PC-3 (cell line): Measurements from ENCODE around the gene RPL3. TPM values are rescaled to one million over a fixed set of nuclear protein-coding genes. Genes with fewer than 3 reads are reported as not detected.
"Not testable (repeated sequence)": the region's sequence is repeated elsewhere in the genome, so short reads cannot be mapped to it uniquely, and the experiment has no call there.

ENCODE experiments used
- ATAC-seq: fragments of 200-7000 bp; cut with Tn5 transposase; 2 replicates; pipeline ENCODE4 v1.9.1; 2020; ENCODE audit warnings: mild to moderate bottlenecking, moderate library complexity
- BruUV-seq: library from RNA; stranded (reverse); fragments of 400-500 nt; replicated peaks from 2 replicates; lab custom pipeline; 2021; lab: Mats Ljungman, UMichigan
- CTCF ChIA-PET: fragments of 300-600 bp; sonication (Branson Sonifier 250); formaldehyde crosslinking; loops from one replicate; lab custom pipeline; 2022; ENCODE audit warnings: antibody characterized with exemption; lab: Charles Lee
- POLR2A ChIA-PET: fragments of 300-600 bp; sonication (Branson Sonifier 250); formaldehyde crosslinking; loops from one replicate; lab custom pipeline; 2022; ENCODE audit warnings: antibody characterized with exemption; ENCODE audit not compliant: unreplicated experiment; lab: Charles Lee
- DNase-seq: peaks from one replicate; pipeline ENCODE4 v3.0.0-alpha.2; 2015
- H2AFZ ChIP-seq: fragments of 300-600 bp; sonication (generic); 2 replicates; pipeline ENCODE4 v1.6.0; 2016; ENCODE audit warnings: antibody characterized with exemption, low read length
- H3F3A ChIP-seq: fragments of 300-600 bp; sonication (generic); one replicate; pipeline ENCODE4 v1.6.0; 2017; ENCODE audit warnings: antibody characterized with exemption, low read length, control low read depth, mild to moderate bottlenecking; ENCODE audit not compliant: unreplicated experiment
- H3K27ac ChIP-seq: fragments of 300-600 bp; sonication (generic); 2 replicates; pipeline ENCODE4 v1.5.1; 2016; ENCODE audit warnings: mild to moderate bottlenecking, low read length
- H3K27me3 ChIP-seq: fragments of 300-600 bp; sonication (generic); 2 replicates; pipeline ENCODE4 v1.6.1; 2016; ENCODE audit warnings: low read length, mixed read lengths
- H3K36me3 ChIP-seq: fragments of 300-600 bp; sonication (generic); 2 replicates; pipeline ENCODE4 v1.6.1; 2016; ENCODE audit warnings: low read depth, mixed run types, low read length, mixed read lengths
- H3K4me1 ChIP-seq: fragments of 300-600 bp; sonication (generic); 2 replicates; pipeline ENCODE4 v1.5.1; 2016; ENCODE audit warnings: low read length; ENCODE audit not compliant: insufficient read depth
- H3K4me2 ChIP-seq: fragments of 300-600 bp; sonication (generic); 2 replicates; pipeline ENCODE4 v1.6.0; 2016; ENCODE audit warnings: low read length
- H3K4me3 ChIP-seq: fragments of 300-600 bp; sonication (generic); 2 replicates; pipeline ENCODE4 v1.5.1; 2016; ENCODE audit warnings: mild to moderate bottlenecking, low read length, mixed read lengths
- H3K79me2 ChIP-seq: fragments of 300-600 bp; sonication (generic); 2 replicates; pipeline ENCODE4 v1.6.1; 2017; ENCODE audit warnings: low read length, mixed read lengths
- H3K9ac ChIP-seq: fragments of 300-600 bp; sonication (generic); 2 replicates; pipeline ENCODE4 v1.6.0; 2016; ENCODE audit warnings: mild to moderate bottlenecking, low read length
- H3K9me2 ChIP-seq: fragments of 300-600 bp; sonication (generic); replicated peaks from 2 replicates; pipeline ENCODE4 v1.6.1; 2016; ENCODE audit warnings: mixed run types, low read length, mixed read lengths
- H3K9me3 ChIP-seq: fragments of 300-600 bp; sonication (generic); 2 replicates; pipeline ENCODE4 v1.6.1; 2016; ENCODE audit warnings: low read length, mixed read lengths
- H4K20me1 ChIP-seq: fragments of 300-600 bp; sonication (generic); 2 replicates; pipeline ENCODE4 v1.6.1; 2016; ENCODE audit warnings: low read length, mixed read lengths
- CTCF ChIP-seq: fragments of 300-600 bp; sonication (generic); conservative IDR thresholded peaks from 2 replicates; pipeline ENCODE4 v1.5.1; 2017; ENCODE audit warnings: antibody characterized with exemption, low read depth, mild to moderate bottlenecking, low read length
- EZH2 ChIP-seq: fragments of 300-600 bp; sonication (generic); IDR thresholded peaks from one replicate; pipeline ENCODE4 v1.6.1; 2017; ENCODE audit warnings: antibody characterized with exemption, mild to moderate bottlenecking, low read length; ENCODE audit not compliant: unreplicated experiment
- EZH2phosphoT487 ChIP-seq: fragments of 300-600 bp; sonication (generic); IDR thresholded peaks from 2 replicates; pipeline ENCODE4 v1.6.1; 2018; ENCODE audit warnings: mild to moderate bottlenecking, antibody characterized with exemption, low read length, borderline replicate concordance
- intact Hi-C: fragments of 100-400 bp; cut with micrococcal nuclease; formaldehyde crosslinking; loops from 2 replicates; pipeline ENCODE4 v1.9.0; 2023
- total RNA-seq: library from RNA; depleted of rRNA; stranded (reverse); fragments of >200 nt; gene quantifications from 2 replicates; pipeline ENCODE4 v1.2.3, GENCODE V29; 2014

RPL3 gene
- total RNA-seq, 1 experiment from 2014 or later = 1,363 TPM

- no peaks in the 10 kb centered on the region for H3F3A ChIP-seq
- no peaks in the 10 kb centered on the region for H4K20me1 ChIP-seq
- H3K9me3 ChIP-seq = no peaks in the 10 kb centered on the region
- no peak overlapping the region for H3K4me3 ChIP-seq
- no peaks in the 10 kb centered on the region for H3K27me3 ChIP-seq
- ChIA-PET CTCF (no interaction called here), POLR2A (no interaction called here)
- H2AFZ ChIP-seq = no peak overlapping the region
- no peak for TF ChIP-seq CTCF
- no peaks in the 10 kb centered on the region for H3K36me3 ChIP-seq
- no peaks in the 10 kb centered on the region for H3K4me1 ChIP-seq
- H3K9ac ChIP-seq = no peak overlapping the region
- DNase-seq (no peak), ATAC-seq (no peak)
- H3K79me2 ChIP-seq = no peaks in the 10 kb centered on the region
- no TSS peak for BruUV-seq
- no peak overlapping the region for H3K4me2 ChIP-seq
- H3K9me2 ChIP-seq = no peaks in the 10 kb centered on the region
- H3K27ac ChIP-seq = no peak overlapping the region
- intact Hi-C loops = no loop called here
Measured at GRCh38 chr22:39327995-39328754, 8.8 kb upstream of the RPL3 start.

- BruUV-seq = no TSS peak
- no peak for TF ChIP-seq EZH2phosphoT487
- no peak for TF ChIP-seq EZH2
- ChIA-PET POLR2A (no interaction called here), CTCF (no interaction called here)
- Histone ChIP-seq H3K4me2 (no peak overlapping the region), H3K27ac (no peak overlapping the region), H3K36me3 (no peaks in the 10 kb centered on the region), H3K4me3 (no peak overlapping the region), H3K79me2 (no peaks in the 10 kb centered on the region), H2AFZ (no peak overlapping the region), H4K20me1 (no peaks in the 10 kb centered on the region), H3K4me1 (no peaks in the 10 kb centered on the region), H3K27me3 (no peaks in the 10 kb centered on the region), H3F3A (no peaks in the 10 kb centered on the region), H3K9me2 (no peaks in the 10 kb centered on the region), H3K9ac (no peak overlapping the region), H3K9me3 (no peaks in the 10 kb centered on the region)
- DNase-seq (peak; percentile 48), ATAC-seq (peak; percentile 48; the same call in 1 of the 2 replicates)
- intact Hi-C loops = no loop called here
Measured at GRCh38 chr22:39325392-39325932, 6.0 kb upstream of the RPL3 start.

- H3F3A ChIP-seq, ATAC-seq, DNase-seq, H2AFZ ChIP-seq, H3K9me2 ChIP-seq, H3K27ac ChIP-seq, H3K9me3 ChIP-seq, H3K27me3 ChIP-seq, intact Hi-C loops, BruUV-seq: not testable (repeated sequence)
- peaks cover 38% of the 10 kb centered on the region for H3K79me2 ChIP-seq
- peak overlapping the region; percentile 99 for H3K4me2 ChIP-seq
- CTCF ChIA-PET = interaction anchor here (0.6 kb wide), 1 partner anchor 37 kb away, joined by 3 read pairs; no protein-coding TSS in a partner anchor
- POLR2A ChIA-PET = interaction anchor here (0.6 kb wide), 2 partner anchors 23 to 71 kb away, joined by 3 read pairs; no protein-coding TSS in a partner anchor
- H4K20me1 ChIP-seq = peaks cover 35% of the 10 kb centered on the region
- H3K4me1 ChIP-seq = peaks cover 12% of the 10 kb centered on the region
- peaks cover 31% of the 10 kb centered on the region for H3K36me3 ChIP-seq
- peak overlapping the region; percentile 97 for H3K9ac ChIP-seq
- H3K4me3 ChIP-seq = peak overlapping the region; percentile 97; the same call in 1 of the 2 replicates
Measured at GRCh38 chr22:39320616-39321029, 1.2 kb upstream of the RPL3 start.
